OCI-M2 (cell line): ENCODE results near the gene SNRNP70.
"Not testable (repeated sequence)": the region's sequence is repeated elsewhere in the genome, so short reads cannot be mapped to it uniquely, and the experiment has no call there.

Experiments used
- DNase-seq: peaks from one replicate; lab custom pipeline; 2025; ENCODE audit not compliant: unreplicated experiment; lab: John Stamatoyannopoulos, UW

SNRNP70 gene

DNA sequence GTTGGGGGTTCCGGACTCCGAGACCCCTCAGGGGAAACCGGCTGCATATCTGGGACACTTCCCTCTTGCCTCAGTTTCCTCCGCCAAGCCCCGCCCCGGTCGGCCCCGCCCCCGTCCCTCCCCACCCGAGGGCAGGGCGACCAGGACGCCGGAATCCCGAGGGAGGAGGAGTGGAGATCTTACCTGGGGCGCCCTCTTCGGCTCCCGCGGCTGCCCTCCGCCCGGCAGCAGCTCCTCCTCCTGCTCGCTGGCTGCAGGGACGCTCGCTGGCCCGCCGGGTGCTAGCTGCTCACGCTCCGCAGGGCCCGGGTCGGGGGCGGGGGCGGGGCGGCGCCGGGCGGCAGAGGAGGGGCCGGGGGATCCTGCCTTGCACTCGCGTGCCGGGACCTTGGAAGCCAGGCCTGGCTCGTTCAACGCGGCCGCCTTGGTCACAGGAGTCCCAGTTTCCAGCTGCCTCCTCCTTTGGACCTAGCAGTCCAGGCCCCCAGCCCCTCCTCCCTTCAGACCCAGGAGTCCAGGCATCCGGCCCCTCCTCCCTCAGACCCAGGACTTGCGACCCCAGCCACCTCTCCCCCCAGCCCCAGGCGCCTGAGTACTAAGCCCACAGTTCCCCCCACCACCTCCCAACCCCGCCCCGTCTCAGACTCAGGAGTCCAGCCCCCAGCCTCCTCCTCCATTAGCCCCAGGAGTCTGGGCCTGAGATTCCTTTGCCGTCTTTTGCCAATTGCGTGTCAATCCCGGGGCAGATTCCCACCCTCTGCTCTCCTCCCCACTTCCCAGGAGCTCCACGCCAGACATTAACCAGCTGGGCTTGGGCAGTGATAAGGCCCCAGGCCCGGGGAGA, 20.3 kb upstream of the SNRNP70 start, which contains the start of gene NTF4:
Gene NTF4 (minus strand): TSS at position 51 of the 844 bp plus-strand sequence. CDS start 2,821 bp downstream, outside the sequence.
- DNase-seq: no peak

DNA sequence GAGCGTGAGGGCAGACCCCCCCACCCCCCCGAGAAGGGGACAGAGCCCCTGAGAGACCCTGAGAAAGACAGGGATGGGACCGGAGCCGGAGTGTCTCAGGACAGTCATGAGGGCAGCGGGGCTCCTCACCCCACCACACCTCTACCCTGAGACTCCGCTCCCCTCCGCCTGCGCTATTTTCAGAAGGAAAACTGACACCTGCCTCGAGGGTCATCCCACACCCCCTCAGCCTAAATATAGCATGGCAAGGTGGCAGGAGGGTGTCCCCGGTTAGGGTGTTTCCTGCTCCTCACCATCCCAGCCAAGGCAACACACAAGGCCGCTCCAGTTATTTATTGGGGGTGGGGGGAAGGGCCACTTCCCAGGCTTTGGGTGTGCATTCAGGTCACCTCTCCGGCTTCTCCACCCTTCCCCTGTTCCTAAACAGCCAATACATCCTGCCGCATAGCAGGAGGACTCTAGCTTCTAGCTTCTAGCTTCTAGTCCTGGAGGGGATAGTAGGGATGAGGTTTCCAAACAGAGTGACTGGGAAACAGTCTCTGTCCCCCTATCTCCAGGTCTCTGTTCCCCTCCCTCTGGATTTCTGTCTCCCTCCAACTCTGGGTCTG, 19.2 kb upstream of the SNRNP70 start:
- no peak for DNase-seq

DNA sequence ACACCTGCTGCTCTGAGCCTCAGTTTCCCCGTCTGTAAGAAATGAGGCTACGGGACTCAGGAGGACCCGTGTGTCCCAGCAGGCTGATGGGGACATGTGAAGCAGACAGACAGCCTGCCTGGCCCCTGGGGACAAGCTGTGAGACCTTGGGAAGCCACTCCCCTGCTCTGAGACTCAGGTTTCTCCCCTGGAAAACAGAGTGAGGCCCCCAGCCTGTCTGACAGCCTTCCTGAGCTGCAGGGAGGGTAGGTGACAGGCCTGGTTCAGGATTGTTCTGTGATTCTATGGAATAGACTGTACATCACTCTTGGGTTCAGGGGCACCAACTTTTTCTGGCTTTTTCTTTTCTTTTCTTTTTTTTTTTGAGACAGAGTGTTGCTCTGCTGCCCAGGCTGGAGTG, 17.7 kb upstream of the SNRNP70 start:
- no peak for DNase-seq

DNA sequence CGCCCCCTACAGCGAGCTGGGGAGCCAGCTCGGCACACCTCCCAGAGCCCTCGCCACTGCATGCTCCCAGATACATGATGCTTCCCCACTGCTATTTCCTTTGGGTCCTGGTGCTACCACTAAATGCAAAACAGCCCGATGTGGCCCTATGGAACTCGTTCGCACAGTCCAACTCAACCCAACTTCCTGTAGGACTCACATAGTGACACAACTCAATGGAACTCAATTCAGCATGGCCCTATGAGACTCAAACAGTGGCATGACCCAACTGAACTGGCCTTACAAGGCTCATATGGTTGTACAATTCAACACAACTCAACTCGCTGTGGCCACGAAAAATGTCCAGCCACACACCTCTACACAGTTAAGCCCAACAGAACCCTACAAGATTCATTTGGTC, 16.2 kb upstream of the SNRNP70 start:
- no peak for DNase-seq

DNA sequence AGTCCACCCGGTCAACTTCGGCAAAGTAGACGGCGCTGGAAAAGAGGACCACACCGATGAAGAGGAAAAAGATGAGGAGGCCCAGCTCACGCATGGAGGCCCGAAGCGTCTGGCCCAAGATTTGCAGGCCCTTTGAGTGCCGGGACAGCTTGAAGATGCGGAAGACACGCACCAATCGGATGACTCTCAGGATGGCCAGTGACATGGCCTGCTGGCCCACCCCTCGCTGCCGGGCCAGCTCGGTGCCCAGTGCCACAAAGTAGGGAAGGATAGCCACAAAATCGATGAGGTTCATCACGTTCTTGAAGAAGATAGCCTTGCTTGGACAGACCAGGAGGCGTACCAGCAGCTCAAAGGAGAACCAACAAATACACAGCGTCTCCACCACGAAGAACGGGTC, 14.8 kb upstream of the SNRNP70 start:
- DNase-seq: no peak

DNA sequence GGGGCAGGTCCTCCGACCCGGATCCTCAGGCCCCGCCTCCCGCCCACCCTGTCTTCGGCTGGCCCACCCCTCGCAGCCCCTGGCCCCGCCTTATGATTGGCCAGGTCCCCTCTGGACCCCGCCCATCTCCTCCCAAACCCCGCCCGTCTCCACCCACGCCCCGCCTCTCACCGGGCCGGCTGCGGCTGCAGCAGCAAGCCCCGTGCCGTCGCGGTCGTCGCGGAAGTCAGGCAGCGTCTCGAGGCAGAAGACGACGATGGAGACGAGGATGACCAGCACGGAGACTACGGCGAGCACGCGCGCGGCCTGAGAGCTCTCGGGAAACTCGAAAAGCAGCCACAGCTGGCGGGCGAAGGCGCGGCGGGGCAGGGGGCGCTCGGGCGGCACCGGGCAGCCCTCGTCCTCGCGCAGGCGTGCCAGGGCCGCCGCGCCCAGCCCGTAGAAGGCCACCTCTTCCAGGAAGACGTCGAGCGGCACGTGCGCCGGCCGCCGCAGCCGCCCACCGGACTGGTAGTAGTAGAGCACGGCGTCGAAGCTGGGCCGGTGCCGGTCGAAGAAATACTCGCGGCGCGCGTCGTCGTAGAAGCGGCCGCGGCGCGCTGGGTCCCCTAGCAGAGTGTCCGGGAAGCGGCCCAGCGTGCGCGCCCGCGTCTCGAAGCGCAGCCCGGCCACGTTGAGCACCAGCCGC, 13.2 kb upstream of the SNRNP70 start:
- peak; percentile 54 for DNase-seq

DNA sequence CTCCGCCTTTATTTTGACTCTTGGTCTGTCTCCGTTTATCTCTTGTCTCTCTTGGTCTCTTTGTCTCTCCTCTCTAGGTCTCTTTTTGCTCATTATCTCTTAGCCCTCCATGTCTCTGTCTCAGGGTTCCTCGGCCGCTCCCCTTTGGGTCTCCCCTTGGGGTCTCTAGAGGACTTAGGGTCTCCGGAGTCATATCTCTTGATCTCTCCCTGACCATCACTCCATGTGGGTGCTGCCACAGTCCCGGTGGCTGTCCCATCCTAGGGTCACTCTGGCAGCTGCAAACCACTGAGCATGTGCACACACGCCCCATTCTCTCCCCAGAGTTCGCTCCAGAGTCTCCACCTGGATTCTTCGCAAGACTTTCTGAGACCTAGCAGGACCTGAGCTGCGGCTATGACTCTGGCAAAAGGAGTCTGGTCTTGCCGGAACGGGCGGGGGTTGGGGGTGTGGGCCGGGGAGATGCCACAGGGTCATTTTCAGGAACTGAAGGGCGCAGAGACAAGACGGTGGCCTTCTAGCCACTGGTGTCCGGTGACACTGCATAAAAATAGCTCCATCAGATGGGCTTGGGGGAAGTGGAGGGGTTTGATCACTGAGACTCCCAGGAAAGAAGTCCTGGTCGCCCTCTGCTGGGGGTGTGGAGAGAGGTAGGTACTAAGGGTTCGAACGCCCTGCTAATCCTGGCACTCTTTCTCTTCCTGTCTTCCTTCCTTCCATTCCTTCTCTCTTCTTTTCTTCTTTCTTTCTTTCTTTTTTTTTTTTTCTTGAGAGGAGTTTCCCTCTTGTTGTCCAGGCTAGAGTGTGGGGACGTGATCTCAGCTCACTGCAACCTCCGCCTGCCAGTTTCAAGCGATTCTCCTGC, 11.5 kb upstream of the SNRNP70 start:
- DNase-seq: peak; percentile 82

DNA sequence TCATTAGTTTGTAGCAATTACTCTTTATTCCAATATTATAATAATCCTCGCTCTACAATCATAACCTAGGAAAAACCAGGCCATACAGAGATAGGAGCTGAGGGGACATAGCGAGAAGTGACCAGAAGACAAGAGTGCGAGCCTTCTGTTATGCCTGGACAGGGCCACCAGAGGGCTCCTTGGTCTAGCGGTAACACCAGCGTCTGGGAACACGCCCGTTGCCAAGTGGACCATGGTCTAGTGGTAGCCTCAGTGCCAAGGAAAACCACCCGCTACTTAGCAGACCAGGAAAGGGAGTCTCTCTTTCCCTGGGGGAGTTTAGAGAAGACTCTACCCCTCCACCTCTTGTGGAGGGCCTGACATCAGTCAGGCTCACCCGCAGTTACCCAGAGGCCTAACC, 10.4 kb upstream of the SNRNP70 start:
- DNase-seq: not testable (repeated sequence)

DNA sequence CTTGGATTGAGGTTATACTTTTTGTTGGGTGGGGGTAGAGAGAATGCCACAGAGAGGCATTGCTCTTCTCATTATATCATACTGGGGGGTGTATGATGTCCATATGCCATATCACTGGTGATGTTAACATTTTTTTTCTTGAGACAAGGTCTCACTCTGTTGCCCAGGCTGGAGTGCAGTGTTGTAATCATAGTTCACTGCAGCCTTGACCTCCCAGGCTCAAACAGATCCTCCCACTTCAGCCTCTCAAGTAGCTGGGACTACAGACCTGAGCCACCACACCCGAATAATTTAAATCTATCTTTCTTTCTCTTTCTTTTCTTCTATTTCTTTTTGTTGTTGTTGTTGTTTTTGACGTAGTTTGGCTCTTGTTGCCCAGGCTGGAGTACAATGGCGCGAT, 4.9 kb upstream of the SNRNP70 start:
- no peak for DNase-seq

DNA sequence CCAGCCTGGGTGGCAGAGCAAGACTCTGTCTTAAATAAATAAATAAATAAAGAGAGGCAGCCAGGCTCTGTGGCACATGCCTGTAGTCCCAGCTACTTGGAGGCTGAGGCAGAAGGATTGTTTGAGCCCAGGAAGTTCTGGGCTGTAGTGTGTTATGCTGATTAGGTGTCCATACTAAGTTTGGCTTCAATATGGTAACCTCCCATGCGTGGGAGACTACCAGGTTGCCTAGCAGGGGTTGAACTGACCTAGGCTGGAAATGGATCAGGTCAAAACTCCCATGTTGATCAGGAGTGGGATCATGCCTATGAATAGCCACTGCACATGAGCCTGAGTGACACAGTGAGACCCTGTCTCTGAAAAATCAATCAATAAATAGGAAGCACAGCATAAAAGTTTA, 4.0 kb upstream of the SNRNP70 start:
- DNase-seq: no peak

DNA sequence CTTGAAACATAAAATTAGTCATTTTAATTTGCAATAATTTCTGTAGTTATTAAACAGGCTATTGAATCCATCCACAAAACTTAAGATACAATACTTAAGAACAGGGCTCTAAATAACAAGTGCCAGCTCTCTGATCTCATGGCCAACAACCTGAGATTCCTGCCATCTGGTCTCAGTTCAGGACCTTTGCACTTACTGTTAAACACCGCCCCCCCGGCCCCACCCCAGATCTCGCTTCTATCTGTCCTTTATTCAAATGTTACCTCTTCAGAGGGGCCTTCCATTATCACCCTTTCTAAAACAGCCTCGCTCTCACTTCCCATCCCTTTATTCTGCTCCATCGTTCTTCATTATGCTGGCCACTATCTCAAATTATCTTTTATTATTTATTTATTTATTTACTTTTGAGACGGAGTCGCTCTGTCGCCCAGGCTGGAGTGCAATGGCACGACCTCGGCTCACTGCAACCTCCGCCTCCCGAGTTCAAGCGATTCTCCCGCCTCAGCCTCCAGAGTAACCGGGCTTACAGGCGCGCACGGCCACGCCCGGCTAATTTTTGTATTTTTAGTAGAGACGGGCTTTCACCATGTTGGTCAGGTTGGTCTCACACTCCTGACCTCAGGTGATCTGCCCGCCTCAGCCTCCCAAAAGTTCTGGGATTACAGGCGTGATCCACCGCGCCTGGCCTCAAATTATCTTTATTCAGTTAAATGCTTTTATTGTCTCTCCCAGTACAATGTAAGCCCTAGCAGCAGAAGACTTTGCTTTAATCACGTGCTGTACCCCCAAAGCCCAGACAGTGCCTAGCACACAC, 838 bp upstream of the SNRNP70 start:
- no peak for DNase-seq

DNA sequence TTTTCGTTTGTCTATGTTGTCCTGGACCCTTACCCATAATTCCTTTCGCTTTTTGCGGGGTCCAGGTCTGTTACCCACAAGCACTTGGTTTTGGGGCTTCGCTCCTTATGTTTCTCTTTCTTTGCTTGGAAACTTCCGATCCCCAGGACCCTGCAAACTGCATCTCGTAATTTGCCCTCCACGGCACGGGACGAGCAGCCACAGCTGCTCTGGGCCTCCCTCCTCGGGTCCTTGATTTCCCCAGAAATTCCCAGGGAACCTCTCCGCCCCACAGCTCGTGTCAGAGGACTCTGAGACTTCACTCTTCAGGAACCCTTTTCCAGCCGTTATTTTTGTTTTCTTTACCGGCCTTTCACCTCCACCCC, 599 bp downstream of the SNRNP70 start:
- no peak for DNase-seq

DNA sequence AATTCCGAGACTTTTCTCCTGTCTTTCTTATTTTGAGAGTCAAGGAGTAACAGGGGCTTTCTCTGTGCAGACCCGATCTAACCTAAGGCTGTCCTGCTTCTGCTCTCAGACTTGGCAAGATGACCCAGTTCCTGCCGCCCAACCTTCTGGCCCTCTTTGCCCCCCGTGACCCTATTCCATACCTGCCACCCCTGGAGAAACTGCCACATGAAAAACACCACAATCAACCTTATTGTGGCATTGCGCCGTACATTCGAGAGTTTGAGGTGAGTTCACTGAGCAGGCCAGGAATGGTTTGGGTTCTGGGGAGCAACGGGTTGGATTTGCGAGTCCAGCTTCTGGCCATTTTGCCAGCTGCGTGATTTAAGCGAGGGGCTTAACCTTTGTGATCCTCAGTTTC, 1.0 kb downstream of the SNRNP70 start:
- no peak for DNase-seq

DNA sequence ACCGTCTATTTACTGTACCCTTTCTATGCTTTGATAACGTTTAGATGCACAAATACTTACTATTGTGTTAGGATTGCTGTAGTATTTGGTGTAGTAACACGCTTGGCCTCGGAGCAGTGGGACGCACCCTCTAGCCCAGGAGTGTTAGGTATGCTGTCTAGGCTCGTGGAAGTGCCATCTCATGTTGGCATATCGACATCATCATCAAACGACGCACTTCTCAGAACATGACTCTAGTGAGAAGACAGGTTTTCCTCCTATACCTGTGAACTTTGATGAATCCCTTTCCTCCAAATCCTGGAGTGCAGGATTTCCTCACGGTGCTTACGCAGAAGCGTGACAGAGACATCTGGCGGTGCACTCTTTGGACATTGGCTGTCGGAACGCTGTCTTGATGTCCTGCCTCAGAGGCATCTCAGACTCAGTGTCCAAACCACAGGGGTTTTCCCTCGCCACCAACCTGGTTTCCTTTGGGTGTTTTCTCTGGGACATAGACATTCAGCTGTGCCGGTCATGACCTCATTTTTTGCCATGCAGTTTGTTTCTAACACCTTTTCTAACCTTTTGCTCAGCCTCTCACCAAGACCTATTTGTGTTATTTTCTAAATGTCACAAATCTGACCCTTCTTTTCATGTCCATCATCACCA, 6.3 kb downstream of the SNRNP70 start:
- DNase-seq: no peak

DNA sequence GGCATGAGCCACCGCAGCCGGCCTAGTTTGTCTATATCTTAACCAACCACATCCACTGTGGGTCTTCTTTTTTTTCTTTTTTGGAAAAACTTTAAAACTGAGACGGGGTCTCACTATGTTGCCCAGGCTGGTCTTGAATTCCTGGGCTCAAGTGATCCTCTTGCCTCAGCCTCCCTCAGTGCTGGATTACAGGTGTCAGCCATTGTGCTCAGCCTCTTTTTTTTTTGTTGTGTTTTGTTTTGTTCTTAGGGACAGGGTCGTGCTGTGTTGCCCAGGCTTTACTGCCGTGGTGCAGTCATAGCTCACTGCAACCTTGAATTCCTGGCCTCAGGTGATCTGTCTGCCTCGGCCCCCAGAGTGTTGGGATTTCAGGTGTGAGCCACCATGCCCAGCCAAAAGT, 7.4 kb downstream of the SNRNP70 start:
- no peak for DNase-seq

DNA sequence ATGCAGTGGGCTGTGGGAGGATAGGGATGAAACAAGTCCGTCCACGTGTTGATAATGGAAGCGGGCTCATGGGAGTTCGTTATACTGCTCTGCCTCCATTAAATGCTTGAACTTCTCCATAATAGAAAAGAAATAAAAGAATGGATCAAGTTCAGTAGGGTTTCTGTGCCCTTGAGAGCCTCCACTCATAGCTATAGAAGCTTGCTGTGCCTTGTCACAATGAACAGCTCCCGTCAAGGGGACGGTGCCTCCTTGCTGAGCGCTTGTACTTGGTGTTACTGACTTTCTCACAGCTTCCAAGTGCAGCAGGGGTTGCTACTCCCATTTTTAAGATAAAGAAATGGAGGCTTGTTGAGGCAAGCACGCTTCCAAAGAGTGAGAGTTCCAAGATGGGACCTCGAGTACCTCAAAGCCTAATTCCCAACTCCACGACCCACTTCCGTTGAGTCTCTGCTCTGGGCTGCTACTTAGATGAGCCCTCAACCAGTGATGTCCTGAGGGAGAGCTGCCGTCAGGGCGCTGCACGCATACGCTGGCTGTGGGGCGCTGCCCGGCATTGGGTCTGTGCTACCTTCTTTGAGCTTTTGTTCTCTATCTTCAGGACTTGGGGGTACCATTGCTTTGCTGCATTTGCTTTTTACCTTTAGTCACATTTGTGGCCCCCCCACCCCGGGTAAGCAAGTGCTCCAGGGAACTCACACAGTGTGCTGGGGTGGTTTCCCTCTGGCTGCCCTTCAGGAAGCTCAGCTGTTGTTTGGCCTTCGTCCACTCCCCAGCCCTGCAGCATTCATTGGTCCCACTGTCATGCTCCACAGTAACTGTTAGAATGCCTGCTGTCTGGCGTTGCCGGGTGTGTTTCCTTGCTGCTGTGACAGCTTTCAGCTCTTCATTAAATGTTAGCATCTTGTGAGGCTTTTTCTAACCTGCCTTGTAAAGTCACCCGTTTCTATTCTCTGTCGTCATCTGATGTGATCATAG, 9.5 kb downstream of the SNRNP70 start:
- DNase-seq: no peak

DNA sequence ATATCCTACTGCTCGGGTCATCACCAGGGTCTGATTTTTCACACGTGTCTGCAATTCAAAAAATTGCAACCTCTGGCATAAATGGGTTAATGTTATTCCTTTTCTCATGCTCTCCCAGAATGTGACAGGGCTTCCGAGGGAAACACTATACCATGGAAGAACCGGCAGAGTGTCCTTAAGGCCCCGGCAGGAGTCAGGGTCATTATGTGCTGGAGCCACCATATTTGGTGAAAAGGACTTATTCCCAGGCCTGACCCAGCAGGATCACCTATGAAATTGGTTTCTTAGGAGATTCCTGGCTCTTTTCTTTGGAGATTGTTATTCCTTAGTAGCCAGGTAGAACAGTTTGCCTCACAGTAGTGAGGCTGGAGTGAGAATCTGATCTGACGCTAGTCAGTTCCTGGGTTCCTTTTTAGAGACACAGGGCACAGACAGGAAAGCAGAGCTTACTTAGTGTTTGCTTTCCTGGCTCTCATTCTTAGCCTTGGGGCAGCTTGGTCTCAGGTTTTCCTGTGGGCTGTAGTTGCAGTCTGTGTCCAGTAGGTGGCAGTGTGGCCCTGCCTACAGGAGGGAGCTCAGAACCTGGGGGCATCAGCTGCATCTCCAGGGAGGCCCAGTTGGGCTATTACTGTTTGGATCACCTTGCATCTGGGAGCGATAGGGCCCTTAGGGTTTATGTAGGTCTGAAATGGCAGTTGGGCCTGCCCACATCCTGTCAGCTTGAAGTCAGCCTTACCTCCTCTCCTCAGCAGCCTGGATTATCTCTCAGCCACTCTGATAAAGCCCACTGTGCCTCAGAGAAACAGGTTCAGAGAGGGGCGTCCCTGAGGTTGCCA, 12.4 kb downstream of the SNRNP70 start:
- no peak for DNase-seq

DNA sequence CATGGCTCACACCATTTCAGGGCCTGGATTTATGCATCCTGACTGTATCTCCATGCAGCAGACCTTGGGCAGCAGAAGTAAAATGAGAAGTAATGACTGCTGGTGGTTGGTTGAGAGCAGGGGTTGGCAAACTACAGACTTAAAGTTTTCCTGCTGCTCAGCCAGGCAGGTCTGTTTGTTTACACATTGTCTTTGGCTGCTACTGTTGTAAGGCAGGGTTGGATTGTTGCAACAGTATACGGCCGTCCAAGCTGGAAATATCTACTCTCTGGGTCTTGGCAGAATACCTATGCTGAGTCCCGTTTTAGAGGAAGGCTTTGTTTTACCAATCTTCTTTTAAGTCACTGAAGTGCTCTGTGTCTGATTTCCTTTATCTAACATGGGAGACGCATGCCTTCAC, 13.5 kb downstream of the SNRNP70 start:
- no peak for DNase-seq
